Epithelial cell of esophagus (primary cell): ENCODE measurements around the gene RNF11.

Experiments used
- DNase-seq: peaks from one replicate; pipeline ENCODE4 v3.0.0; 2010; ENCODE audit warnings: low read depth
- H3K4me3 ChIP-seq: 2 replicates; pipeline ENCODE4 v1.5.1; 2011; ENCODE audit warnings: mild to moderate bottlenecking, low read length, control low read depth
- CTCF ChIP-seq: IDR thresholded peaks from 2 replicates; pipeline ENCODE4 v1.5.1; 2011; ENCODE audit warnings: low read depth, mild to moderate bottlenecking, low read length, control low read depth, inconsistent platforms; ENCODE audit not compliant: insufficient read depth; ENCODE audit errors: missing control alignments

RNF11 gene

GRCh38 chr1:51297401-51298321 lies 61.6 kb downstream of the RNF11 start:
- no peak for TF ChIP-seq CTCF
- H3K4me3 ChIP-seq: no peak overlapping the region
- DNase-seq: no peak

- no peak overlapping the region for H3K4me3 ChIP-seq
- no peak for TF ChIP-seq CTCF
- DNase-seq: no peak
Observed at GRCh38 chr1:51298322-51298705, 62.2 kb downstream of the RNF11 start.

GRCh38 chr1:51299185-51299885 lies 63.3 kb downstream of the RNF11 start:
- TF ChIP-seq CTCF: no peak
- H3K4me3 ChIP-seq: no peak overlapping the region
- no peak for DNase-seq

GRCh38 chr1:51299981-51300670 lies 64.1 kb downstream of the RNF11 start:
- no peak overlapping the region for H3K4me3 ChIP-seq
- no peak for TF ChIP-seq CTCF
- no peak for DNase-seq

GRCh38 chr1:51301152-51301843 lies 65.2 kb downstream of the RNF11 start:
- no peak for DNase-seq
- no peak for TF ChIP-seq CTCF

GRCh38 chr1:51301844-51302162 lies 65.7 kb downstream of the RNF11 start:
- H3K4me3 ChIP-seq: no peak overlapping the region
- DNase-seq: no peak
- TF ChIP-seq CTCF: no peak

More at GRCh38 chr1:51301152-51301843, 65.2 kb downstream of the RNF11 start:
- H3K4me3 ChIP-seq: no peak overlapping the region
